Mononuclear cell (primary cell): ENCODE results near the gene RNPEP. TPM values are rescaled to one million over a fixed set of nuclear protein-coding genes. Genes with fewer than 3 reads are reported as not detected.

ENCODE experiments used
- H3K27me3 ChIP-seq: 2 replicates; pipeline ENCODE4 v1.6.0; 2011; ENCODE audit warnings: low read length, control low read depth; ENCODE audit not compliant: insufficient read depth
- H3K4me1 ChIP-seq: 2 replicates; pipeline ENCODE4 v1.5.1; 2011; ENCODE audit warnings: mild to moderate bottlenecking, low read length, control low read depth; ENCODE audit not compliant: insufficient read depth
- H3K4me3 ChIP-seq: 2 replicates; pipeline ENCODE4 v1.5.1; 2011; ENCODE audit warnings: mild to moderate bottlenecking, low read length, moderate library complexity
- H3K9me3 ChIP-seq: 2 replicates; pipeline ENCODE4 v1.5.1; 2011; ENCODE audit warnings: low read depth, mild to moderate bottlenecking, control low read depth, low read length
- total RNA-seq: library from RNA; depleted of rRNA; stranded (reverse); fragments of >200 nt; gene quantifications from one replicate; pipeline ENCODE4 v1.2.3, GENCODE V29; 2012

The RNPEP gene
- total RNA-seq, 1 donor = 41.3 TPM

- no peaks in the 10 kb centered on the region for H3K9me3 ChIP-seq
- H3K4me3 ChIP-seq = no peak overlapping the region
- H3K27me3 ChIP-seq = no peaks in the 10 kb centered on the region
- H3K4me1 ChIP-seq = peaks cover 19% of the 10 kb centered on the region
Observed at GRCh38 chr1:201985355-201985754, 2.9 kb downstream of the RNPEP start.

- H3K4me1 ChIP-seq = peaks cover 9% of the 10 kb centered on the region
- H3K4me3 ChIP-seq = no peak overlapping the region
- H3K9me3 ChIP-seq = no peaks in the 10 kb centered on the region
- H3K27me3 ChIP-seq = no peaks in the 10 kb centered on the region
Observed at GRCh38 chr1:201988601-201989000, 6.2 kb downstream of the RNPEP start.

- H3K4me3 ChIP-seq = no peak overlapping the region
- H3K9me3 ChIP-seq = no peaks in the 10 kb centered on the region
- no peaks in the 10 kb centered on the region for H3K4me1 ChIP-seq
- no peaks in the 10 kb centered on the region for H3K27me3 ChIP-seq
Observed at GRCh38 chr1:201989354-201990128, 7.1 kb downstream of the RNPEP start.

GRCh38 chr1:201990427-201990826, 8.0 kb downstream of the RNPEP start:
- Histone ChIP-seq H3K27me3 (no peaks in the 10 kb centered on the region), H3K4me1 (no peaks in the 10 kb centered on the region), H3K9me3 (no peaks in the 10 kb centered on the region), H3K4me3 (no peak overlapping the region)

GRCh38 chr1:201999625-202000238, 17.3 kb downstream of the RNPEP start:
- H3K27me3 ChIP-seq = no peaks in the 10 kb centered on the region
- H3K4me1 ChIP-seq = no peaks in the 10 kb centered on the region
- no peaks in the 10 kb centered on the region for H3K9me3 ChIP-seq
- no peak overlapping the region for H3K4me3 ChIP-seq

GRCh38 chr1:202002507-202002906, 20.1 kb downstream of the RNPEP start:
- Histone ChIP-seq H3K4me1 (no peaks in the 10 kb centered on the region), H3K4me3 (no peak overlapping the region), H3K9me3 (no peaks in the 10 kb centered on the region), H3K27me3 (no peaks in the 10 kb centered on the region)

GRCh38 chr1:202004711-202005110, 22.3 kb downstream of the RNPEP start:
- H3K4me3 ChIP-seq = no peak overlapping the region

GRCh38 chr1:202005958-202006357, 23.5 kb downstream of the RNPEP start:
- no peaks in the 10 kb centered on the region for H3K9me3 ChIP-seq
- no peaks in the 10 kb centered on the region for H3K4me1 ChIP-seq
- H3K27me3 ChIP-seq = no peaks in the 10 kb centered on the region
- H3K4me3 ChIP-seq = no peak overlapping the region

More at GRCh38 chr1:202004711-202005110, 22.3 kb downstream of the RNPEP start:
- Histone ChIP-seq H3K9me3 (no peaks in the 10 kb centered on the region), H3K4me1 (no peaks in the 10 kb centered on the region), H3K27me3 (no peaks in the 10 kb centered on the region)

GRCh38 chr1:202007304-202007703, 24.9 kb downstream of the RNPEP start:
- Histone ChIP-seq H3K9me3 (no peaks in the 10 kb centered on the region), H3K4me3 (no peak overlapping the region), H3K27me3 (no peaks in the 10 kb centered on the region), H3K4me1 (no peaks in the 10 kb centered on the region)

GRCh38 chr1:202007805-202008489, 25.5 kb downstream of the RNPEP start:
- H3K9me3 ChIP-seq = no peaks in the 10 kb centered on the region
- no peaks in the 10 kb centered on the region for H3K4me1 ChIP-seq
- H3K4me3 ChIP-seq = no peak overlapping the region
- no peaks in the 10 kb centered on the region for H3K27me3 ChIP-seq

GRCh38 chr1:202009326-202010179, 27.1 kb downstream of the RNPEP start:
- no peaks in the 10 kb centered on the region for H3K9me3 ChIP-seq

GRCh38 chr1:202010180-202011015, 27.9 kb downstream of the RNPEP start, which contains the start of gene ELF3:
Gene ELF3 (plus strand): TSS chr1:202010587. CDS start chr1:202011137, 550 bp downstream.
- Histone ChIP-seq H3K9me3 (no peaks in the 10 kb centered on the region), H3K27me3 (no peaks in the 10 kb centered on the region), H3K4me3 (no peak within 1 kb of the TSS), H3K4me1 (no peaks in the 10 kb centered on the region)

More at GRCh38 chr1:202009326-202010179, 27.1 kb downstream of the RNPEP start:
- Histone ChIP-seq H3K4me3 (no peak overlapping the region), H3K4me1 (no peaks in the 10 kb centered on the region), H3K27me3 (no peaks in the 10 kb centered on the region)

GRCh38 chr1:202011994-202012393, 29.5 kb downstream of the RNPEP start:
- H3K4me1 ChIP-seq = no peaks in the 10 kb centered on the region
- H3K9me3 ChIP-seq = no peaks in the 10 kb centered on the region
- no peak overlapping the region for H3K4me3 ChIP-seq
- H3K27me3 ChIP-seq = no peaks in the 10 kb centered on the region
